Activated T-helper 17 cell treated with anti-CD3 and anti-CD28 coated beads, Interleukin-2, amount 50 U/mL, for 72 hours (primary cell): Measurements from ENCODE around the gene CDYL. TPM values are rescaled to one million over a fixed set of nuclear protein-coding genes. Genes with fewer than 3 reads are reported as not detected.

Source experiments
- ATAC-seq: fragments of 150-1000 bp; cut with Tn5 transposase; replicated peaks from 2 replicates; pipeline ENCODE4 v1.10.0; 2021; ENCODE audit warnings: mild to moderate bottlenecking, moderate library complexity
- H3K27ac Mint-ChIP-seq: one replicate; pipeline ENCODE4 v1.8.0; 2022; ENCODE audit warnings: mixed read lengths
- H3K27me3 Mint-ChIP-seq: one replicate; pipeline ENCODE4 v1.8.0; 2022; ENCODE audit warnings: mixed read lengths
- H3K36me3 Mint-ChIP-seq: one replicate; pipeline ENCODE4 v1.8.0; 2022; ENCODE audit warnings: low read depth, mild to moderate bottlenecking, mixed read lengths
- H3K4me1 Mint-ChIP-seq: one replicate; pipeline ENCODE4 v1.8.0; 2022; ENCODE audit warnings: mixed read lengths
- H3K4me3 Mint-ChIP-seq: one replicate; pipeline ENCODE4 v1.8.0; 2022; ENCODE audit warnings: mild to moderate bottlenecking, mixed read lengths
- H3K9me3 Mint-ChIP-seq: one replicate; pipeline ENCODE4 v1.8.0; 2022; ENCODE audit warnings: mixed read lengths
- total RNA-seq, 2 donors: library from RNA; stranded (reverse); gene quantifications; one replicate each; pipeline ENCODE4 v1.2.3, GENCODE V29; 2022

CDYL gene
- total RNA-seq, 2 donors from 2014 or later: 23.3 to 24.5 TPM

DNA sequence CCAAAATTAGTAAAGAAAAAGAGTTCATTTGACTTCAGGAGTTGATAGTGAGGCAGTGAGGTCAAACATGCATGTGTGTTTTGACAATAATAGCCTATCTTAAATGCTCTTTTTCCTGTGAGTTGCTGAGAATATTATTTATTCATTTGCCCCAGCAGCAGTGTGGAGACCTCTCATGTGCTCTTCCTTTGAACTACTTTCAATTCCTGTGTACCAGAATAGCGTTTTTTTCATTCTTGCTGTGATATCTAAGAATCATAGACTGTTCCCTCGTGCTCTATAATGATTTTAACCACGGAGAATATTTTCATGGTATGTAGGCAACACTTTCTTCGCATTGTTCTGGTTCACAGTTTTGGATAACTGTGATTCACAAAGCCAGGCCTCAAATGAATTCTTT lies 5.2 kb downstream of the CDYL start:
- Mint-ChIP-seq H3K27me3 (no peaks in the 10 kb centered on the region), H3K27ac (no peak overlapping the region), H3K9me3 (no peaks in the 10 kb centered on the region), H3K36me3 (peaks cover 8% of the 10 kb centered on the region), H3K4me1 (peaks cover 52% of the 10 kb centered on the region), H3K4me3 (peak overlapping the region; percentile 35)
- ATAC-seq: no peak

GRCh38 chr6:4781967-4782575 lies 5.9 kb downstream of the CDYL start:
- Mint-ChIP-seq H3K4me1 (peaks cover 59% of the 10 kb centered on the region), H3K36me3 (peaks cover 8% of the 10 kb centered on the region), H3K9me3 (no peaks in the 10 kb centered on the region), H3K27me3 (no peaks in the 10 kb centered on the region), H3K27ac (no peak overlapping the region), H3K4me3 (peak overlapping the region; percentile 35)
- no peak for ATAC-seq

DNA sequence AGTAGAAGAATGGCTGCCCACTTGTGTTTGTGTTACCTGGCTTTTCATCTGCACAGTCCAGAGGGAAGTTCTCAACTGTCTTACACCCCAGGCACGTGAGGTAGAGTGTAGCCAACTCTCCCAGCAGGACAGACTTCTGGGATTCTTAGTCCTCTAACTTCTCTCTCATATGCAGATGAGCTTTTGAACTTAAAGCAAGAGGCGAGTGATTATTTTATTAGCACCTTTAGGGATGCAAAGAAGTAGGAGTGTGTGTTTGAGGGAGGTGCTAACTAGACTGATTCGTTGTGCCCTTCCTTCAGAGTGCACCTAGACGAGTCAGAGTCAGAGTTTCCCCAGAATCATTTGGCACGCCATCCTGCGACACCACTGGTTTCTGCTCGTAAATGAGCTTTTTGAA lies 10.8 kb downstream of the CDYL start:
- H3K27ac Mint-ChIP-seq: peak overlapping the region; percentile 67
- no peak for ATAC-seq
- H3K4me1 Mint-ChIP-seq: peaks cover 52% of the 10 kb centered on the region
- no peaks in the 10 kb centered on the region for H3K9me3 Mint-ChIP-seq
- no peak overlapping the region for H3K4me3 Mint-ChIP-seq
- H3K36me3 Mint-ChIP-seq: no peaks in the 10 kb centered on the region
- no peaks in the 10 kb centered on the region for H3K27me3 Mint-ChIP-seq

GRCh38 chr6:4788482-4788881 lies 12.3 kb downstream of the CDYL start:
- Mint-ChIP-seq H3K9me3 (no peaks in the 10 kb centered on the region), H3K36me3 (no peaks in the 10 kb centered on the region), H3K4me1 (peaks cover 44% of the 10 kb centered on the region), H3K27me3 (no peaks in the 10 kb centered on the region), H3K4me3 (no peak overlapping the region), H3K27ac (no peak overlapping the region)
- no peak for ATAC-seq

DNA sequence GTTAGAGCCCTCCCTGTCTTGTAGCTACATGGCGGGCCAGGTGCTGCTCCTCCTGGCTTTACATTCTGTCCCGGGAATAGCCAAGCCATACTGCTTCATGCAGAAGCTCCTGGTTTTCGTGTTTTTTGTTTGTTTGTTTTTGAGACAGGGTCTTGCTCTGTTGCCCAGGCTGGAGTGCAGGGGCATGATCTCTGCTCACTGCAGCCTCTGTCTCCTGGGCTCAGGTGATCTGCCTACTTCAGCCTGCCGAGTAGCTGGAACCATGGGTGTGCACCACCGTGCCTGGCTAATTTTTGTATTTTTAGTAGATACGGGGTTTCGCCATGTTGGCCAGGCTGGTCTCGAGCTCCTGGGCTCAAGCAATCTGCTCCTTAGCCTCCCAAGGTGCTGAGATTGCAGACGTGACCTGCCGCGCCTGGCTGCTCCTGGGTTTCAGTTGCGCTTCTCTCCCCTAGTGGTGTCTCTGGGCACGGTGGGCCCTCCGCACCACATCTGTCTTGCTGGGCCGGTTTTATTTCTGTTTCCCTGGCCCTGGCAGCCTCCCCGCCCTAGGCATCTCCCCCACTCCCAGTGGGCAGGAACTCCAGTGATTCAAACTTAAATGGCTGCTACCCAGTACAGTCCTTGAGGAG lies 12.9 kb downstream of the CDYL start:
- Mint-ChIP-seq H3K27ac (no peak overlapping the region), H3K36me3 (no peaks in the 10 kb centered on the region), H3K4me3 (no peak overlapping the region), H3K27me3 (no peaks in the 10 kb centered on the region), H3K9me3 (no peaks in the 10 kb centered on the region), H3K4me1 (peaks cover 38% of the 10 kb centered on the region)
- no peak for ATAC-seq

DNA sequence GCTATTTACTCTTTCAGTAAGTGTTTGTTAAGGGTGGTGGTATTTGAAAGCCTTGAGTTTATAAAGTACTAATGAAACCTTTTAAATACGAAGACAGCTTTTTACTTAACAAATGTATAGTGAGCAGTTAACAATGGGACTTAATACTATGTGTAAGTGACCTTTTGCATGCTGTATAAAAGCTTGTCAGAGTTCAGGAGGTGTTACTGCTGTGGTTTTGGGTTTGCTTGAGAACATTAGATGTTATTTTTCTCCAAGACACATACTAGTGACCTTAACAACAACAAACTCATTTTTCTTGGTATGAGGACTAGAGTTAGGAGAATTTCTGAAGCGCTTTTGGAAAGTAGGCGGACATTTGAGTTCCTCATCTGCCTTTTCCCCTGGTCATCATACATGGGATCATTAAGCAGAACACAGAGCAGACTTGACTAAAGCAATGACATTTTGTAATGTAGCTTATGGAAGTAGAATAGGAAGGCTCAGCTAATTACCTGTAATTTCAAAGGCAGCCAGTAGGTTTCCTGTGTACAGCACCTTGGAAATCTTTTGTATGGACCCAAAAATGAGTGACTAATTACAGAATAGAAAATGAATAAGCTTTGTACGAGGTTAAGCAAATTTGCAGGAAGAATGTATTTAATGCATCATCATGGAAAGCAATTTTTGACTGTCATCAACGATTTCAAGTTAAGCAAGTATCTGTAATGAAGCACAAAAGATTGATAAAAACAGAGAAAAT lies 14.1 kb downstream of the CDYL start:
- no peaks in the 10 kb centered on the region for H3K27me3 Mint-ChIP-seq
- peak overlapping the region; percentile 43 for H3K4me3 Mint-ChIP-seq
- H3K9me3 Mint-ChIP-seq: no peaks in the 10 kb centered on the region
- peaks cover 38% of the 10 kb centered on the region for H3K4me1 Mint-ChIP-seq
- ATAC-seq: peak; percentile 73
- H3K27ac Mint-ChIP-seq: peak overlapping the region; percentile 63
- no peaks in the 10 kb centered on the region for H3K36me3 Mint-ChIP-seq

DNA sequence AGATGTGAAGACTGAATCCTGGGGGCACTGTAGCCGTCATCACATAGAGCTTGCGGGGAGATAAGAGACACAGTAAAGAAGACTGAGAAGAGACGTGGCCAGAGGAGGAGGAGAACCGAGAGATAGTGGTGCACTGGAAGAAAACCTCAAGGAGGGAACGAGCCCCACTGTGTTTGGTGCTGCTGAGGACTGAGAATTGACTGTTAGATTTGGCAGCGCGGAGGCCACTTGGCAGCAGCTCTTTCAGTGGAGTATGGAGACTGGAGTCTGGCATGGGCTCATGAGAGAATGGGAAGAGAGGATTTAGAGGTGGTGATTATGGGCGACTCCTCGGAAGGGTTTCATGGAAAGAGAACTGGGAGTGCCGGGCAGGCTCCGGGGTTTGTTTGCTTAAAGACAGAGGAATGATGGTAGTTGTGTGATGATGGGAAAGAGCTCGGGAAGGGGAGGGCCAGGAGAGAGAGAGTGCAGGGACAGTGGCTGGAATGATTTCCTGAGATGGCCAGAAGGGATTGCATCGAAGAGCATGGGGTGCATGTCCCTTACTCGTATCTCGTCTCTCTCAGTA lies 18.0 kb downstream of the CDYL start:
- peaks cover 35% of the 10 kb centered on the region for H3K4me1 Mint-ChIP-seq
- no peak overlapping the region for H3K4me3 Mint-ChIP-seq
- H3K27me3 Mint-ChIP-seq: no peaks in the 10 kb centered on the region
- no peaks in the 10 kb centered on the region for H3K36me3 Mint-ChIP-seq
- no peaks in the 10 kb centered on the region for H3K9me3 Mint-ChIP-seq
- no peak overlapping the region for H3K27ac Mint-ChIP-seq
- ATAC-seq: no peak

DNA sequence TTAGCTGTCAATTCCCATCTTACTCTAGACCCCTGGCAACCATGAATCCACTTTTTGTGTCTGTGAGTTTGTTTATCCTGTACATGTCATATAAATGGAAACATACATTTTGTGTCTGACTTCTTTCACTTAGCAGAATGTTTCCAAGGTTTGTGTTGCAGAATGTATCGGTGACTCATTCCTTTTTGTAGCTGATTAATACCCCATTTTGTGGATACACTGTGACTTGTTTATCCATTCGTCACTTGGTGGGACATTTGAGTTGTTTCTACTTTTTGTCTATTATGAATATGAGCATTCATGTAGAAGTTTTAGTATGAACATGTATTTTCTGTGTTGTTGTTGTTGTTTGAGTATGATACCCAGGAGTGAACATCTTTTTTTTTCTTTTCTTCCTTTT lies 21.4 kb downstream of the CDYL start:
- H3K4me3 Mint-ChIP-seq: no peak overlapping the region
- H3K27ac Mint-ChIP-seq: peak overlapping the region; percentile 73
- H3K36me3 Mint-ChIP-seq: no peaks in the 10 kb centered on the region
- no peaks in the 10 kb centered on the region for H3K27me3 Mint-ChIP-seq
- H3K4me1 Mint-ChIP-seq: peaks cover 33% of the 10 kb centered on the region
- no peaks in the 10 kb centered on the region for H3K9me3 Mint-ChIP-seq
- peak; percentile 72 for ATAC-seq

GRCh38 chr6:4799912-4800311 lies 23.7 kb downstream of the CDYL start:
- Mint-ChIP-seq H3K27ac (peak overlapping the region; percentile 47), H3K9me3 (no peaks in the 10 kb centered on the region), H3K27me3 (no peaks in the 10 kb centered on the region), H3K4me1 (peaks cover 45% of the 10 kb centered on the region), H3K36me3 (no peaks in the 10 kb centered on the region), H3K4me3 (no peak overlapping the region)
- no peak for ATAC-seq

- Mint-ChIP-seq H3K36me3 (no peaks in the 10 kb centered on the region), H3K27ac (peak overlapping the region; percentile 47), H3K4me3 (peak overlapping the region; percentile 49), H3K4me1 (peaks cover 49% of the 10 kb centered on the region), H3K9me3 (no peaks in the 10 kb centered on the region), H3K27me3 (no peaks in the 10 kb centered on the region)
- no peak for ATAC-seq
These were observed 24.5 kb downstream of the CDYL start for GRCh38 chr6:4800662-4801061.

- Mint-ChIP-seq H3K27me3 (no peaks in the 10 kb centered on the region), H3K4me3 (peak overlapping the region; percentile 49), H3K4me1 (peaks cover 49% of the 10 kb centered on the region), H3K9me3 (no peaks in the 10 kb centered on the region), H3K27ac (peak overlapping the region; percentile 47), H3K36me3 (no peaks in the 10 kb centered on the region)
- peak; percentile 81 for ATAC-seq
These were observed 25.4 kb downstream of the CDYL start for GRCh38 chr6:4801491-4802110.

- peak overlapping the region; percentile 47 for H3K27ac Mint-ChIP-seq
- no peak overlapping the region for H3K4me3 Mint-ChIP-seq
- H3K36me3 Mint-ChIP-seq: no peaks in the 10 kb centered on the region
- no peaks in the 10 kb centered on the region for H3K27me3 Mint-ChIP-seq
- ATAC-seq: no peak
- no peaks in the 10 kb centered on the region for H3K9me3 Mint-ChIP-seq
- peaks cover 46% of the 10 kb centered on the region for H3K4me1 Mint-ChIP-seq
These were observed 26.2 kb downstream of the CDYL start for GRCh38 chr6:4802312-4802935.

DNA sequence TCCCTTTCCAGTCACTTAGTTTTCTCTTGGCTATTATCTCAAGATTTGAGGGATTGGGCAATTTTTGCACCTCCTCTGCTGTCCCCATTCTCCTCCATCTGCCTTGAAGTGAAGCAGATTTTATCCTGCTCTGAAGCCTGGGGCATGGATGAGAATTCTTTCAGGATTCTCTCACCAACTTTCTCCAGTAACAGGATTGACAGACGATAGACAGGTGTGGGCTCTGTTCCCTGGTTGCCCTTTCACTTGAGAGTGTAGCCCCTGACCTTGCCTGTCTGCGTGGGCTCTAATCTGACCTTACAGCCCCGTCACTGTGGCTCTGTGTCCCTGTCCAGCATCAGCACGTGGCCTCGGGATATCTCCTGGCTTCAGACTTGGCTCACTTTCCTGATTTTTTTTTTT lies 27.1 kb downstream of the CDYL start:
- Mint-ChIP-seq H3K4me1 (peaks cover 40% of the 10 kb centered on the region), H3K9me3 (no peaks in the 10 kb centered on the region), H3K4me3 (no peak overlapping the region), H3K27me3 (no peaks in the 10 kb centered on the region), H3K27ac (no peak overlapping the region), H3K36me3 (no peaks in the 10 kb centered on the region)
- no peak for ATAC-seq

DNA sequence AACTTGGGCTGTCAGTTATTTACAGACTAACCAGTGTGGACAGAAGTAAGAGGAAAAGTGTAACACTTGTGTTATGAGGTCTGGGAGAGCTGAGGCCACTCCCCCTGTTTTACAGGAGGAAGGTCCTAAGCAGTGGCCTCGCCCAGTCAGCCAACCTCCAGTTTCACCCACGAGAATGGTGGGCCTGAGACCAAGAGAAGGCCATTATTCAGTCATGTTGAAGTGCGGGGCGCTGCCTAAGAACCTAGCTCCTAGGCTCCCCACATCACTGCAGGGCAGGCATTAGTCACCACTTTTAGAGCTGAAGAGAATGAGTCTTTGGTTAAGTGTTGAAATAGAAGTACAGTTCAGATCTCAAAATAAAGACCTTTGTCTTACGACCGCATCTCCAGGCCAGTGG lies 27.9 kb downstream of the CDYL start:
- Mint-ChIP-seq H3K27ac (no peak overlapping the region), H3K27me3 (no peaks in the 10 kb centered on the region), H3K4me1 (peaks cover 34% of the 10 kb centered on the region), H3K36me3 (no peaks in the 10 kb centered on the region), H3K9me3 (no peaks in the 10 kb centered on the region), H3K4me3 (no peak overlapping the region)
- ATAC-seq: peak; percentile 31
